ENCODE data around the gene PTPRK.

The PTPRK gene

GRCh38 chr6:128558021-128558420 is 37.6 kb upstream of the PTPRK start:
- Histone ChIP-seq H2BK12ac (ENCODE audit: low read length in 2 of 2) (no peak overlapping the region), H3K14ac (ENCODE audit: low read length in 2 of 2) (no peak overlapping the region), H4K91ac (ENCODE audit: low read length) (no peak overlapping the region), H3K36me3 (ENCODE audit: control insufficient read depth in 1 of 2, insufficient read depth in 2 of 2, low read depth in 1 of 2, low read length in 2 of 2) (no peaks in the 10 kb centered on the region), H3K79me1 (replicated peaks; ENCODE audit: low read length, poor library complexity, severe bottlenecking) (no peaks in the 10 kb centered on the region), H3K9ac (ENCODE audit: low read length) (no peak overlapping the region), H3K27ac (ENCODE audit: low read length, poor library complexity, severe bottlenecking) (no peak overlapping the region), H3K4ac (ENCODE audit: low read depth in 1 of 2, low read length in 2 of 2) (no peak overlapping the region), H3K4me3 (ENCODE audit: insufficient read depth in 1 of 2, low read depth in 1 of 2, low read length in 2 of 2) (no peak overlapping the region), H3K4me2 (ENCODE audit: low read length, poor library complexity, severe bottlenecking) (no peak overlapping the region), H2AK5ac (ENCODE audit: low read length, severe bottlenecking) (no peak overlapping the region), H2BK5ac (ENCODE audit: low read depth, low read length, poor library complexity, severe bottlenecking) (no peak overlapping the region), H2BK120ac (ENCODE audit: low read depth, low read length) (no peak overlapping the region), H2BK15ac (ENCODE audit: low read depth, poor library complexity, severe bottlenecking) (no peak overlapping the region), H3K4me1 (ENCODE audit: control insufficient read depth, insufficient read depth, low read depth, low read length) (no peaks in the 10 kb centered on the region), H4K8ac (ENCODE audit: low read length) (no peak overlapping the region), H3K23ac (ENCODE audit: low read length in 2 of 2) (no peak overlapping the region), H3K27me3 (ENCODE audit: control insufficient read depth in 1 of 2, insufficient read depth in 1 of 2, low read length in 2 of 2) (no peaks in the 10 kb centered on the region), H3K18ac (ENCODE audit: low read depth in 1 of 2, low read length in 2 of 2) (no peak overlapping the region), H2AFZ (ENCODE audit: low read depth, low read length) (no peak overlapping the region), H3K9me3 (ENCODE audit: control insufficient read depth, low read length) (no peaks in the 10 kb centered on the region)
- DNase-seq = no peak
- 94% methylated on average over 1 of the region's 2 CpGs for WGBS

- Histone ChIP-seq H3K36me3 (ENCODE audit: control insufficient read depth in 1 of 2, insufficient read depth in 2 of 2, low read depth in 1 of 2, low read length in 2 of 2) (no peaks in the 10 kb centered on the region), H3K4me2 (ENCODE audit: low read length, poor library complexity, severe bottlenecking) (no peak overlapping the region), H3K27me3 (ENCODE audit: control insufficient read depth in 1 of 2, insufficient read depth in 1 of 2, low read length in 2 of 2) (no peaks in the 10 kb centered on the region), H2BK12ac (ENCODE audit: low read length in 2 of 2) (no peak overlapping the region), H3K9ac (ENCODE audit: low read length) (no peak overlapping the region), H4K8ac (ENCODE audit: low read length) (no peak overlapping the region), H3K14ac (ENCODE audit: low read length in 2 of 2) (no peak overlapping the region), H3K27ac (ENCODE audit: low read length, poor library complexity, severe bottlenecking) (no peak overlapping the region), H3K4me1 (ENCODE audit: control insufficient read depth, insufficient read depth, low read depth, low read length) (no peaks in the 10 kb centered on the region), H4K91ac (ENCODE audit: low read length) (no peak overlapping the region), H3K23ac (ENCODE audit: low read length in 2 of 2) (no peak overlapping the region), H2BK5ac (ENCODE audit: low read depth, low read length, poor library complexity, severe bottlenecking) (no peak overlapping the region), H2AFZ (ENCODE audit: low read depth, low read length) (no peak overlapping the region), H2BK120ac (ENCODE audit: low read depth, low read length) (no peak overlapping the region), H3K79me1 (replicated peaks; ENCODE audit: low read length, poor library complexity, severe bottlenecking) (no peaks in the 10 kb centered on the region), H2AK5ac (ENCODE audit: low read length, severe bottlenecking) (no peak overlapping the region), H2BK15ac (ENCODE audit: low read depth, poor library complexity, severe bottlenecking) (no peak overlapping the region), H3K9me3 (ENCODE audit: control insufficient read depth, low read length) (no peaks in the 10 kb centered on the region), H3K4me3 (ENCODE audit: insufficient read depth in 1 of 2, low read depth in 1 of 2, low read length in 2 of 2) (no peak overlapping the region), H3K4ac (ENCODE audit: low read depth in 1 of 2, low read length in 2 of 2) (no peak overlapping the region), H3K18ac (ENCODE audit: low read depth in 1 of 2, low read length in 2 of 2) (no peak overlapping the region)
- 65% methylated on average over 1 of the region's 3 CpGs for WGBS
- DNase-seq = no peak
Observed at GRCh38 chr6:128557081-128557480, 36.7 kb upstream of the PTPRK start.

- Histone ChIP-seq H3K4me3 (ENCODE audit: insufficient read depth in 1 of 2, low read depth in 1 of 2, low read length in 2 of 2) (no peak overlapping the region), H2AK5ac (ENCODE audit: low read length, severe bottlenecking) (no peak overlapping the region), H3K36me3 (ENCODE audit: control insufficient read depth in 1 of 2, insufficient read depth in 2 of 2, low read depth in 1 of 2, low read length in 2 of 2) (no peaks in the 10 kb centered on the region), H4K8ac (ENCODE audit: low read length) (no peak overlapping the region), H3K4me1 (ENCODE audit: control insufficient read depth, insufficient read depth, low read depth, low read length) (no peaks in the 10 kb centered on the region), H2BK5ac (ENCODE audit: low read depth, low read length, poor library complexity, severe bottlenecking) (no peak overlapping the region), H3K4me2 (ENCODE audit: low read length, poor library complexity, severe bottlenecking) (no peak overlapping the region), H2BK15ac (ENCODE audit: low read depth, poor library complexity, severe bottlenecking) (no peak overlapping the region), H2BK12ac (ENCODE audit: low read length in 2 of 2) (no peak overlapping the region), H2AFZ (ENCODE audit: low read depth, low read length) (no peak overlapping the region), H3K4ac (ENCODE audit: low read depth in 1 of 2, low read length in 2 of 2) (no peak overlapping the region), H3K18ac (ENCODE audit: low read depth in 1 of 2, low read length in 2 of 2) (no peak overlapping the region), H3K79me1 (replicated peaks; ENCODE audit: low read length, poor library complexity, severe bottlenecking) (no peaks in the 10 kb centered on the region), H2BK120ac (ENCODE audit: low read depth, low read length) (no peak overlapping the region), H4K91ac (ENCODE audit: low read length) (no peak overlapping the region), H3K14ac (ENCODE audit: low read length in 2 of 2) (no peak overlapping the region), H3K9me3 (ENCODE audit: control insufficient read depth, low read length) (no peaks in the 10 kb centered on the region), H3K27ac (ENCODE audit: low read length, poor library complexity, severe bottlenecking) (no peak overlapping the region), H3K27me3 (ENCODE audit: control insufficient read depth in 1 of 2, insufficient read depth in 1 of 2, low read length in 2 of 2) (no peaks in the 10 kb centered on the region), H3K9ac (ENCODE audit: low read length) (no peak overlapping the region), H3K23ac (ENCODE audit: low read length in 2 of 2) (no peak overlapping the region)
- WGBS = 100% methylated on average over 1 of the region's 2 CpGs
- no peak for DNase-seq
Observed at GRCh38 chr6:128554302-128554701, 33.9 kb upstream of the PTPRK start.

GRCh38 chr6:128541261-128541660 is 20.9 kb upstream of the PTPRK start:
- Histone ChIP-seq H3K14ac (ENCODE audit: low read length in 2 of 2) (no peak overlapping the region), H3K4ac (ENCODE audit: low read depth in 1 of 2, low read length in 2 of 2) (no peak overlapping the region), H3K4me2 (ENCODE audit: low read length, poor library complexity, severe bottlenecking) (no peak overlapping the region), H3K4me3 (ENCODE audit: insufficient read depth in 1 of 2, low read depth in 1 of 2, low read length in 2 of 2) (no peak overlapping the region), H2AK5ac (ENCODE audit: low read length, severe bottlenecking) (no peak overlapping the region), H3K27ac (ENCODE audit: low read length, poor library complexity, severe bottlenecking) (no peak overlapping the region), H2BK5ac (ENCODE audit: low read depth, low read length, poor library complexity, severe bottlenecking) (no peak overlapping the region), H3K9ac (ENCODE audit: low read length) (no peak overlapping the region), H2AFZ (ENCODE audit: low read depth, low read length) (no peak overlapping the region), H3K4me1 (ENCODE audit: control insufficient read depth, insufficient read depth, low read depth, low read length) (no peaks in the 10 kb centered on the region), H3K9me3 (ENCODE audit: control insufficient read depth, low read length) (peaks cover 7% of the 10 kb centered on the region), H3K79me1 (replicated peaks; ENCODE audit: low read length, poor library complexity, severe bottlenecking) (no peaks in the 10 kb centered on the region), H3K36me3 (ENCODE audit: control insufficient read depth in 1 of 2, insufficient read depth in 2 of 2, low read depth in 1 of 2, low read length in 2 of 2) (no peaks in the 10 kb centered on the region), H2BK15ac (ENCODE audit: low read depth, poor library complexity, severe bottlenecking) (no peak overlapping the region), H4K8ac (ENCODE audit: low read length) (no peak overlapping the region), H4K91ac (ENCODE audit: low read length) (no peak overlapping the region), H3K18ac (ENCODE audit: low read depth in 1 of 2, low read length in 2 of 2) (no peak overlapping the region), H3K23ac (ENCODE audit: low read length in 2 of 2) (no peak overlapping the region), H3K27me3 (ENCODE audit: control insufficient read depth in 1 of 2, insufficient read depth in 1 of 2, low read length in 2 of 2) (no peaks in the 10 kb centered on the region), H2BK12ac (ENCODE audit: low read length in 2 of 2) (no peak overlapping the region), H2BK120ac (ENCODE audit: low read depth, low read length) (no peak overlapping the region)
- no peak for DNase-seq
- 39% methylated on average over 1 of the region's 1 CpG for WGBS
